DND-41 (cell line): ENCODE data around the gene DTNB.

Source experiments
- EZH2 ChIP-seq: IDR thresholded peaks from 3 replicates; pipeline ENCODE4 v1.6.1; 2012; ENCODE audit warnings: borderline replicate concordance, low read depth, mild to moderate bottlenecking, moderate library complexity, low read length, inconsistent platforms; ENCODE audit not compliant: severe bottlenecking
- TF ChIP-seq, protein P1 (sequence below): IDR thresholded peaks from 2 replicates; pipeline ENCODE4 v1.5.1; 2012; ENCODE audit warnings: borderline replicate concordance, low read length, moderate library complexity, mild to moderate bottlenecking; ENCODE audit not compliant: poor library complexity, severe bottlenecking; ENCODE audit errors: extremely low read depth

GRCh38 chr2:25347846-25348245 is 325.5 kb downstream of the DTNB start:
- TF ChIP-seq, protein P1, sequence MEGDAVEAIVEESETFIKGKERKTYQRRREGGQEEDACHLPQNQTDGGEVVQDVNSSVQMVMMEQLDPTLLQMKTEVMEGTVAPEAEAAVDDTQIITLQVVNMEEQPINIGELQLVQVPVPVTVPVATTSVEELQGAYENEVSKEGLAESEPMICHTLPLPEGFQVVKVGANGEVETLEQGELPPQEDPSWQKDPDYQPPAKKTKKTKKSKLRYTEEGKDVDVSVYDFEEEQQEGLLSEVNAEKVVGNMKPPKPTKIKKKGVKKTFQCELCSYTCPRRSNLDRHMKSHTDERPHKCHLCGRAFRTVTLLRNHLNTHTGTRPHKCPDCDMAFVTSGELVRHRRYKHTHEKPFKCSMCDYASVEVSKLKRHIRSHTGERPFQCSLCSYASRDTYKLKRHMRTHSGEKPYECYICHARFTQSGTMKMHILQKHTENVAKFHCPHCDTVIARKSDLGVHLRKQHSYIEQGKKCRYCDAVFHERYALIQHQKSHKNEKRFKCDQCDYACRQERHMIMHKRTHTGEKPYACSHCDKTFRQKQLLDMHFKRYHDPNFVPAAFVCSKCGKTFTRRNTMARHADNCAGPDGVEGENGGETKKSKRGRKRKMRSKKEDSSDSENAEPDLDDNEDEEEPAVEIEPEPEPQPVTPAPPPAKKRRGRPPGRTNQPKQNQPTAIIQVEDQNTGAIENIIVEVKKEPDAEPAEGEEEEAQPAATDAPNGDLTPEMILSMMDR: no peak
- no peak for TF ChIP-seq EZH2
